H1 (cell line): Measurements from ENCODE around the gene KCTD17. TPM values are rescaled to one million over a fixed set of nuclear protein-coding genes. Genes with fewer than 3 reads are reported as not detected.

Source experiments
- E2F6 ChIP-seq: IDR thresholded peaks from 2 replicates; pipeline ENCODE4 v1.6.1; 2012; ENCODE audit warnings: inconsistent platforms
- KDM5A ChIP-seq: fragments of 200-600 bp; IDR thresholded peaks from 2 replicates; pipeline ENCODE4 v1.7.1; 2012; ENCODE audit warnings: mild to moderate bottlenecking, low read length, inconsistent platforms, mixed read lengths
- polyA plus RNA-seq, 7 experiments: library from polyadenylated mRNA; depleted of rRNA in 3 of 7; stranded (reverse) in 5 of 7; unstranded in 2 of 7; fragments of >200 nt in 5 of 7; fragments of 200-250 nt in 2 of 7; gene quantifications; 1 replicate in 5 of 7; 2 replicates in 1 of 7; 4 replicates in 1 of 7; pipeline versions ENCODE4 v1.2.1 to v1.2.3, GENCODE V29; 2011 to 2013; ENCODE audit warnings: missing spikeins in 2 of 7, mixed read lengths in 2 of 7
- total RNA-seq: library from RNA; stranded (reverse); fragmentation: NEBNext Ultra II Directional; extraction: Animal tissue kit (Norgen Biotek cat#: 25700); gene quantifications from 2 replicates; pipeline ENCODE4 v1.2.1, GENCODE V29; 2021

The KCTD17 gene
- total and polyA plus RNA-seq, 2 of the 8 experiments (the other 6 are each of a cell fraction or from before 2014, with no cell fraction given) = 39.4 to 44.0 TPM

- TF ChIP-seq E2F6 (no peak), KDM5A (no peak)
- TF ChIP-seq, all 59 proteins: peak for 0
Observed at GRCh38 chr22:37062376-37062675, 10.8 kb downstream of the KCTD17 start (continued).
